ENCODE data around the gene PLA2G6. TPM values are rescaled to one million over a fixed set of nuclear protein-coding genes. Genes with fewer than 3 reads are reported as not detected.

Gene PLA2G6
- total RNA-seq, 2 experiments from 2014 or later: 48.8 to 50.2 TPM

DNA sequence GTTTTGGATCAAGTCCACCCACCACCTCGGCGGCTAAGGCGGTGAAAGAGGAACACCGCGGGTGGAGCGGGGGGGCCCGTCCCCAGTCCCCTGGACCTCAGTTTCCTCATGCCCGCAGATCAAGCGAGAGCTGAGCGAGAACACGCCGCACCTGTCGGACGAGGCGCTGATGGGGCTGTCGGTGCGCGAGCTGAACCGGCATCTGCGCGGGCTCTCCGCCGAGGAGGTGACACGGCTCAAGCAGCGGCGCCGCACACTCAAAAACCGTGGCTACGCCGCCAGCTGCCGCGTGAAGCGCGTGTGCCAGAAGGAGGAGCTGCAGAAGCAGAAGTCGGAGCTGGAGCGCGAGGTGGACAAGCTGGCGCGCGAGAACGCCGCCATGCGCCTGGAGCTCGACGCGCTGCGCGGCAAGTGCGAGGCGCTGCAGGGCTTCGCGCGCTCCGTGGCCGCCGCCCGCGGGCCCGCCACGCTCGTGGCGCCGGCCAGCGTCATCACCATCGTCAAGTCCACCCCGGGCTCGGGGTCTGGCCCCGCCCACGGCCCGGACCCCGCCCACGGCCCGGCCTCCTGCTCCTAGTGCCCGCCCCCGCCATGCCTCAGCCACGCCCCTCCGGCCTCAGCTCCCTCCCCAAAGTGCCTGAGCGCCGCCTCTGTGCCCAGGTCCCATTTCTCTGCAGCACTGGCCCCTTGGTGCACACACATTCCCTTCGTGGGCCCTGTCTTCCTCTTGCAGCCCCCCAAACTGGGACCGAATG lies 32.8 kb upstream of the PLA2G6 start:
- ChIA-PET POLR2A (interaction anchor here (0.9 to 1.6 kb wide), 7 partner anchors 10 to 184 kb away, joined by 3 to 24 read pairs (median 6); partner anchors contain the start of genes MAFF and PLA2G6), CTCF (interaction anchor here (0.8 to 1.4 kb wide), 3 partner anchors 36 to 162 kb away, joined by 3 read pairs; no protein-coding TSS in a partner anchor)
- no peaks in the 10 kb centered on the region for H3K9me3 ChIP-seq (ENCODE audit: control insufficient read depth in 1 of 2, insufficient read depth in 1 of 2, low read length in 2 of 2)
- Mint-ChIP-seq H3K27ac (peak overlapping the region; percentile 55), H3K4me1 (ENCODE audit: low read depth) (peaks cover 30% of the 10 kb centered on the region), H3K27me3 (no peaks in the 10 kb centered on the region), H3K9me3 (no peaks in the 10 kb centered on the region), H3K36me3 (ENCODE audit: low read depth) (no peaks in the 10 kb centered on the region), H3K4me3 (peak overlapping the region; percentile 45)
- no peak overlapping the region for H3K27ac ChIP-seq (ENCODE audit: low read depth in 1 of 2, low read length in 2 of 2)
- H3K36me3 ChIP-seq (ENCODE audit: insufficient read depth, low read length): no peaks in the 10 kb centered on the region
- TF ChIP-seq, protein P1, sequence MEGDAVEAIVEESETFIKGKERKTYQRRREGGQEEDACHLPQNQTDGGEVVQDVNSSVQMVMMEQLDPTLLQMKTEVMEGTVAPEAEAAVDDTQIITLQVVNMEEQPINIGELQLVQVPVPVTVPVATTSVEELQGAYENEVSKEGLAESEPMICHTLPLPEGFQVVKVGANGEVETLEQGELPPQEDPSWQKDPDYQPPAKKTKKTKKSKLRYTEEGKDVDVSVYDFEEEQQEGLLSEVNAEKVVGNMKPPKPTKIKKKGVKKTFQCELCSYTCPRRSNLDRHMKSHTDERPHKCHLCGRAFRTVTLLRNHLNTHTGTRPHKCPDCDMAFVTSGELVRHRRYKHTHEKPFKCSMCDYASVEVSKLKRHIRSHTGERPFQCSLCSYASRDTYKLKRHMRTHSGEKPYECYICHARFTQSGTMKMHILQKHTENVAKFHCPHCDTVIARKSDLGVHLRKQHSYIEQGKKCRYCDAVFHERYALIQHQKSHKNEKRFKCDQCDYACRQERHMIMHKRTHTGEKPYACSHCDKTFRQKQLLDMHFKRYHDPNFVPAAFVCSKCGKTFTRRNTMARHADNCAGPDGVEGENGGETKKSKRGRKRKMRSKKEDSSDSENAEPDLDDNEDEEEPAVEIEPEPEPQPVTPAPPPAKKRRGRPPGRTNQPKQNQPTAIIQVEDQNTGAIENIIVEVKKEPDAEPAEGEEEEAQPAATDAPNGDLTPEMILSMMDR (IDR thresholded peaks at IDR 0.05): no peak
- H3K4me3 ChIP-seq (ENCODE audit: low read length): peak overlapping the region; percentile 51
- DNase-seq (peak; percentile 51 to 90 (median 72)), ATAC-seq (ENCODE audit: poor library complexity) (peak; percentile 82)
- H3K4me1 ChIP-seq (ENCODE audit: insufficient read depth, low read length): peaks cover 34% of the 10 kb centered on the region
- H3K27me3 ChIP-seq (ENCODE audit: control insufficient read depth in 1 of 2, insufficient read depth in 2 of 2, low read length in 2 of 2): no peaks in the 10 kb centered on the region
- intact Hi-C loops (cut with DNase I, micrococcal nuclease): loop anchor here in 1 of 2 experiments (5.0 to 10.0 kb wide), 2 partner anchors 32 to 100 kb away; partner anchors contain the start of genes BAIAP2L2 and PLA2G6

- Mint-ChIP-seq H3K4me3 (peak overlapping the region; percentile 45), H3K36me3 (ENCODE audit: low read depth) (no peaks in the 10 kb centered on the region), H3K4me1 (ENCODE audit: low read depth) (peaks cover 24% of the 10 kb centered on the region), H3K9me3 (no peaks in the 10 kb centered on the region), H3K27me3 (no peaks in the 10 kb centered on the region), H3K27ac (no peak overlapping the region)
- Histone ChIP-seq H3K27me3 (ENCODE audit: control insufficient read depth in 1 of 2, insufficient read depth in 2 of 2, low read length in 2 of 2) (no peaks in the 10 kb centered on the region), H3K36me3 (ENCODE audit: insufficient read depth, low read length) (no peaks in the 10 kb centered on the region), H3K4me3 (ENCODE audit: low read length) (peak overlapping the region; percentile 51), H3K27ac (ENCODE audit: low read depth in 1 of 2, low read length in 2 of 2) (no peak overlapping the region), H3K4me1 (ENCODE audit: insufficient read depth, low read length) (peaks cover 30% of the 10 kb centered on the region), H3K9me3 (ENCODE audit: control insufficient read depth in 1 of 2, insufficient read depth in 1 of 2, low read length in 2 of 2) (no peaks in the 10 kb centered on the region)
- ChIA-PET POLR2A (interaction anchor here (0.9 to 1.6 kb wide), 7 partner anchors 9 to 185 kb away, joined by 3 to 24 read pairs (median 6); partner anchors contain the start of genes MAFF and PLA2G6), CTCF (interaction anchor here (0.8 to 1.4 kb wide), 3 partner anchors 35 to 162 kb away, joined by 3 read pairs; no protein-coding TSS in a partner anchor)
- ATAC-seq (ENCODE audit: poor library complexity) (no peak), DNase-seq (peak in 2 of 14 experiments; percentile 47 to 55)
- TF ChIP-seq, protein P1 (IDR thresholded peaks at IDR 0.05): no peak
- intact Hi-C loops (cut with DNase I, micrococcal nuclease): loop anchor here in 1 of 2 experiments (10.0 kb wide), 1 partner anchor 99 kb away; the partner anchor contains the start of gene BAIAP2L2
Observed at GRCh38 chr22:38213990-38214301, 32.3 kb upstream of the PLA2G6 start.

DNA sequence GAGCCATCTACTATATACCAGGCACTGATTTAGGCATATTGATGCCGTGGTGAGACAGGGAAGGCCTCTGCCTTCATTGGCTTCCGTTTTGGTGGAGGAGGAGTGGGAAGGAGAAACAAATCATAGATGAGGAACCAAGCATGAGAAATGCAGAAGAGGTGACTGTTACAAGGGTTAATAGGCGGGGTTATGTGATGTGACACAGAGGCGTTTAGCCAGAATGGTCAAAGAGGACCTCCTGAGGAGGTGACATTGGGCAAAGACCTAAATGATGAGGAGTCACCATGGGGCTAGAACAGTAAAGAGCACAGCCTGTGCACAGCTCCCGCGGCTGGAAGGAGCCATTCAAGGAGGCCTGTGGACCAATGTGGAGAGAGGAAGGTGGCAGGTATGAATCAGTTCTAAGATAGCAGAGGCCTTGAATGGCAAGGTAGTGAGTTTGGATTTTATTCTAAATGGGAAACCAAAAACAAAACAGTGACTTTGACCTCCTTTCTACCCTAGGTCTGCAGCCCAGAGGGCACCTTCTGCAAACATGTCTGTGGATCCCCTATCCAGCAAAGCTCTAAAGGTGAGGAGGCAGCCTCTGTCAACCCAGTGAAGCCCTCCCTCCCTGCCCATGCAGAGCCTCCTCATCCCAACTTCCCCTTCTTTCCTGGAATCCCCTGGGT lies 31.8 kb upstream of the PLA2G6 start:
- no peaks in the 10 kb centered on the region for H3K9me3 Mint-ChIP-seq
- peaks cover 19% of the 10 kb centered on the region for H3K4me1 Mint-ChIP-seq (ENCODE audit: low read depth)
- TF ChIP-seq, protein P1 (IDR thresholded peaks at IDR 0.05): no peak
- H3K27me3 Mint-ChIP-seq: no peaks in the 10 kb centered on the region
- intact Hi-C loops (cut with DNase I, micrococcal nuclease): loop anchor here in 1 of 2 experiments (10.0 kb wide), 1 partner anchor 99 kb away; the partner anchor contains the start of gene BAIAP2L2
- Histone ChIP-seq H3K36me3 (ENCODE audit: insufficient read depth, low read length) (no peaks in the 10 kb centered on the region), H3K4me1 (ENCODE audit: insufficient read depth, low read length) (peaks cover 25% of the 10 kb centered on the region), H3K27me3 (ENCODE audit: control insufficient read depth in 1 of 2, insufficient read depth in 2 of 2, low read length in 2 of 2) (no peaks in the 10 kb centered on the region), H3K27ac (ENCODE audit: low read depth in 1 of 2, low read length in 2 of 2) (no peak overlapping the region), H3K9me3 (ENCODE audit: control insufficient read depth in 1 of 2, insufficient read depth in 1 of 2, low read length in 2 of 2) (no peaks in the 10 kb centered on the region), H3K4me3 (ENCODE audit: low read length) (peak overlapping the region; percentile 51)
- POLR2A ChIA-PET: interaction anchor here (0.9 to 1.6 kb wide), 2 partner anchors 11 to 185 kb away, joined by 3 to 24 read pairs; partner anchors contain the start of gene MAFF
- peak overlapping the region; percentile 28 for H3K27ac Mint-ChIP-seq
- no peak for ATAC-seq (ENCODE audit: poor library complexity)
- peak in 2 of 14 experiments; percentile 45 to 59 for DNase-seq
- H3K4me3 Mint-ChIP-seq: peak overlapping the region; percentile 32
- CTCF ChIA-PET: interaction anchor here (1.4 kb wide), 1 partner anchor 161 kb away, joined by 3 read pairs; no protein-coding TSS in a partner anchor
- H3K36me3 Mint-ChIP-seq (ENCODE audit: low read depth): no peaks in the 10 kb centered on the region

Data from CD4-positive, alpha-beta T cell (primary cell).